Endothelial cell of umbilical vein (primary cell): ENCODE results near the gene OCLN. TPM values are rescaled to one million over a fixed set of nuclear protein-coding genes. Genes with fewer than 3 reads are reported as not detected.

ENCODE experiments used
- BruUV-seq: library from RNA; stranded (reverse); fragments of 400-500 nt; replicated peaks from 2 replicates; lab custom pipeline; 2021; lab: Mats Ljungman, UMichigan
- CTCF ChIA-PET: fragments of 300-600, 350-600 bp; sonication (Branson Sonifier 250); formaldehyde crosslinking; loops from one replicate; lab custom pipeline; 2021; ENCODE audit warnings: antibody characterized with exemption, inconsistent platforms; lab: Charles Lee
- POLR2A ChIA-PET: fragments of 300-600, 350-600 bp; sonication (Branson Sonifier 250); formaldehyde crosslinking; loops from one replicate; lab custom pipeline; 2021; ENCODE audit warnings: antibody characterized with exemption, inconsistent platforms; lab: Charles Lee
- DNase-seq: peaks from one replicate; pipeline ENCODE4 v3.0.0-alpha.2; 2011; ENCODE audit warnings: low read depth, low spot score
- FAIRE-seq: peaks from 2 replicates; lab custom pipeline; 2011; peaks lifted over from hg19 to GRCh38; lab: Jason Lieb, UNC
- H2AFZ ChIP-seq: 2 replicates; pipeline ENCODE4 v1.6.0; 2012; ENCODE audit warnings: low read depth, low read length, control low read depth, inconsistent platforms
- H3K27ac ChIP-seq: 2 replicates; pipeline ENCODE4 v1.5.1; 2011; ENCODE audit warnings: low read depth, mild to moderate bottlenecking, control low read depth, low read length, moderate library complexity; ENCODE audit not compliant: insufficient read depth
- H3K27me3 ChIP-seq, 2 experiments: 2 replicates each; pipeline versions ENCODE4 v1.6.0 to v1.6.1; 2011; ENCODE audit warnings: low read length in 2 of 2, mixed read lengths in 1 of 2; ENCODE audit not compliant: control insufficient read depth in 2 of 2, insufficient read depth in 2 of 2
- H3K36me3 ChIP-seq, 2 experiments: 2 replicates in 1 of 2; 3 replicates in 1 of 2; pipeline ENCODE4 v1.5.1; 2011; ENCODE audit warnings: low read length in 2 of 2, mild to moderate bottlenecking in 1 of 2, moderate library complexity in 1 of 2; ENCODE audit not compliant: control insufficient read depth in 2 of 2, insufficient read depth in 2 of 2; ENCODE audit errors: extremely low read depth in 1 of 2
- H3K4me1 ChIP-seq: 3 replicates; pipeline ENCODE4 v1.5.1; 2011; ENCODE audit warnings: mild to moderate bottlenecking, low read length; ENCODE audit not compliant: control insufficient read depth, insufficient read depth; ENCODE audit errors: extremely low read depth
- H3K4me2 ChIP-seq: 2 replicates; pipeline ENCODE4 v1.6.1; 2011; ENCODE audit warnings: low read length, control low read depth, mixed read lengths; ENCODE audit not compliant: insufficient read depth
- H3K4me3 ChIP-seq, 3 experiments: fragments of 200-600 bp in 1 of 3; sonication (generic), shearing (Covaris generic) in 1 of 3; replicated peaks in 1 of 3; 2 replicates each; pipeline ENCODE4 v1.5.1; 2011 to 2016; ENCODE audit warnings: control low read depth in 3 of 3, low read length in 3 of 3, mild to moderate bottlenecking in 2 of 3, inconsistent platforms in 1 of 3, low read depth in 1 of 3, moderate library complexity in 1 of 3; ENCODE audit not compliant: insufficient read depth in 1 of 3
- H3K79me2 ChIP-seq: 2 replicates; pipeline ENCODE4 v1.6.0; 2012; ENCODE audit warnings: low read length, inconsistent platforms; ENCODE audit not compliant: control insufficient read depth, insufficient read depth
- H3K9ac ChIP-seq: replicated peaks from 2 replicates; pipeline ENCODE3; 2011; ENCODE audit warnings: low read length, control low read depth; ENCODE audit not compliant: insufficient read depth; ENCODE audit errors: extremely low read depth
- H3K9me1 ChIP-seq: replicated peaks from 3 replicates; pipeline ENCODE4 v1.6.0; 2011; ENCODE audit warnings: mild to moderate bottlenecking, low read length; ENCODE audit not compliant: control insufficient read depth, insufficient read depth; ENCODE audit errors: extremely low read depth
- H3K9me3 ChIP-seq: replicated peaks from 2 replicates; pipeline ENCODE4 v1.5.1; 2012; ENCODE audit warnings: low read length, inconsistent platforms; ENCODE audit not compliant: control insufficient read depth, insufficient read depth
- H4K20me1 ChIP-seq: replicated peaks from 2 replicates; pipeline ENCODE3; 2011; ENCODE audit warnings: mild to moderate bottlenecking, low read length; ENCODE audit not compliant: control insufficient read depth, insufficient read depth; ENCODE audit errors: extremely low read depth
- CTCF ChIP-seq, 2 donors: IDR thresholded peaks; 1 replicate in 1 of 2; 2 replicates in 1 of 2; pipeline ENCODE4 v1.5.1; 2011; ENCODE audit warnings: low read length in 2 of 2, mild to moderate bottlenecking in 2 of 2, moderate library complexity in 2 of 2, control low read depth in 1 of 2, inconsistent platforms in 1 of 2, low read depth in 1 of 2; ENCODE audit not compliant: insufficient read depth in 1 of 2; ENCODE audit errors: extremely low read depth in 1 of 2
- FOS ChIP-seq: IDR thresholded peaks from 2 replicates; pipeline ENCODE4 v1.6.1; 2011; ENCODE audit warnings: mild to moderate bottlenecking, low read length, moderate library complexity, borderline replicate concordance; ENCODE audit not compliant: insufficient read depth
- GATA2 ChIP-seq: IDR thresholded peaks from 2 replicates; pipeline ENCODE4 v1.7.0; 2011; ENCODE audit warnings: low read depth, mild to moderate bottlenecking, moderate library complexity, mixed read lengths, low read length; ENCODE audit not compliant: insufficient read length, insufficient read depth
- JUN ChIP-seq: IDR thresholded peaks from 2 replicates; pipeline ENCODE4 v1.6.1; 2011; ENCODE audit warnings: borderline replicate concordance, low read depth; ENCODE audit not compliant: insufficient read length, insufficient read depth
- POLR2AphosphoS5 ChIP-seq: IDR thresholded peaks from 2 replicates; pipeline ENCODE4 v1.6.1; 2012; ENCODE audit warnings: low read depth, mild to moderate bottlenecking, control low read depth, low read length, moderate library complexity; ENCODE audit not compliant: insufficient read depth
- dilution Hi-C: fragments of 300-500 bp; cut with MboI; formaldehyde crosslinking; loops from one replicate; pipeline ENCODE4 v1.15.0; 2019; ENCODE audit warnings: low sequenced_read_pairs; ENCODE audit not compliant: extremely low pct_ligation_motif_present
- intact Hi-C: fragments of 100-400 bp; cut with micrococcal nuclease; formaldehyde crosslinking; loops from one replicate; pipeline ENCODE4 v1.10.0; 2022
- polyA plus RNA-seq, 4 experiments: library from polyadenylated mRNA; depleted of rRNA in 3 of 4; stranded (reverse) in 3 of 4; unstranded in 1 of 4; fragments of >200 nt; gene quantifications; 2 replicates each; pipeline versions ENCODE4 v1.2.1 to v1.2.3, GENCODE V29; 2011 to 2012; ENCODE audit warnings: missing spikeins in 1 of 4
- total RNA-seq: library from RNA; stranded (reverse); gene quantifications from 2 replicates; pipeline ENCODE4 v1.2.3, GENCODE V29; 2021

OCLN gene
- total and polyA plus RNA-seq, 2 donors (not counting 3 experiments of a cell fraction or from before 2014, with no cell fraction given), result 11.2 to 22.3 TPM

- no peak for FAIRE-seq
- no peak overlapping the region for H2AFZ ChIP-seq
- H3K36me3 ChIP-seq, result no peaks in the 10 kb centered on the region
- ChIA-PET POLR2A (no interaction called here), CTCF (no interaction called here)
- no peaks in the 10 kb centered on the region for H3K79me2 ChIP-seq
- H3K9ac ChIP-seq, result no peak overlapping the region
- peaks cover 2 to 21% of the 10 kb centered on the region in 2 experiments for H3K27me3 ChIP-seq
- no peak overlapping the region for H3K4me3 ChIP-seq
- intact Hi-C loops, result loop anchor here (2.0 kb wide), 1 partner anchor 14 kb away; no protein-coding TSS in a partner anchor
- dilution Hi-C loops, result no loop called here
- H3K4me1 ChIP-seq, result peaks cover 5% of the 10 kb centered on the region
- no peak overlapping the region for H3K4me2 ChIP-seq
- H3K9me3 ChIP-seq, result no peaks in the 10 kb centered on the region
- no TSS peak for BruUV-seq
- no peak for DNase-seq
- TF ChIP-seq CTCF (IDR thresholded peaks at IDR 0.05; ENCODE audit: extremely low read depth in 1 of 2, insufficient read depth in 1 of 2, low read depth in 1 of 2, low read length in 2 of 2) (no peak), POLR2AphosphoS5 (no peak), JUN (no peak), FOS (no peak)
- no peaks in the 10 kb centered on the region for H4K20me1 ChIP-seq
- no peak overlapping the region for H3K27ac ChIP-seq
- no peaks in the 10 kb centered on the region for H3K9me1 ChIP-seq
Measured at GRCh38 chr5:69491027-69491426, 1.6 kb upstream of the OCLN start.

GRCh38 chr5:69491838-69492390 is 676 bp upstream of the OCLN start:
- peak overlapping the region; percentile 44 to 91 (median 72) for H3K4me3 ChIP-seq
- H3K4me1 ChIP-seq, result peaks cover 5% of the 10 kb centered on the region
- H3K27me3 ChIP-seq, result peaks cover 2 to 21% of the 10 kb centered on the region in 2 experiments
- DNase-seq (no peak), FAIRE-seq (peak; percentile 18)
- peak overlapping the region; percentile 89 for H3K4me2 ChIP-seq
- no peaks in the 10 kb centered on the region for H4K20me1 ChIP-seq
- H3K9ac ChIP-seq, result peak overlapping the region; percentile 43
- dilution Hi-C loops (no loop called here), intact Hi-C loops (loop anchor here (2.0 kb wide), 3 partner anchors 15 to 77 kb away; partner anchors contain the start of gene MARVELD2)
- H3K9me3 ChIP-seq, result no peaks in the 10 kb centered on the region
- ChIA-PET POLR2A (no interaction called here), CTCF (no interaction called here)
- TF ChIP-seq CTCF (IDR thresholded peaks at IDR 0.05; ENCODE audit: extremely low read depth in 1 of 2, insufficient read depth in 1 of 2, low read depth in 1 of 2, low read length in 2 of 2), result peak in 1 of 2 donors; percentile 0
- TF ChIP-seq POLR2AphosphoS5, result no peak
- no peak for TF ChIP-seq GATA2
- H3K79me2 ChIP-seq, result no peaks in the 10 kb centered on the region
- no peaks in the 10 kb centered on the region for H3K9me1 ChIP-seq
- no peaks in the 10 kb centered on the region for H3K36me3 ChIP-seq
- H2AFZ ChIP-seq, result peak overlapping the region; percentile 91
- H3K27ac ChIP-seq, result no peak overlapping the region
- BruUV-seq, result no TSS peak
